Astrocyte of the cerebellum (primary cell): ENCODE results near the gene ZNF318.

Experiments
- DNase-seq: peaks from one replicate; pipeline ENCODE4 v3.0.0-alpha.2; 2011; ENCODE audit warnings: low read depth
- H3K4me3 ChIP-seq: 2 replicates; pipeline ENCODE4 v1.5.1; 2011; ENCODE audit warnings: mild to moderate bottlenecking, low read depth, low read length, moderate library complexity
- in situ Hi-C: cut with HindIII; loops from 2 replicates; pipeline ENCODE4 v1.10.0; 2017; ENCODE audit warnings: low sequenced_read_pairs
- TF ChIP-seq, protein P1 (sequence below): IDR thresholded peaks from 2 replicates; pipeline ENCODE4 v1.5.1; 2012; ENCODE audit warnings: low read length, low read depth, moderate library complexity, mild to moderate bottlenecking; ENCODE audit errors: missing control alignments

The ZNF318 gene

DNA sequence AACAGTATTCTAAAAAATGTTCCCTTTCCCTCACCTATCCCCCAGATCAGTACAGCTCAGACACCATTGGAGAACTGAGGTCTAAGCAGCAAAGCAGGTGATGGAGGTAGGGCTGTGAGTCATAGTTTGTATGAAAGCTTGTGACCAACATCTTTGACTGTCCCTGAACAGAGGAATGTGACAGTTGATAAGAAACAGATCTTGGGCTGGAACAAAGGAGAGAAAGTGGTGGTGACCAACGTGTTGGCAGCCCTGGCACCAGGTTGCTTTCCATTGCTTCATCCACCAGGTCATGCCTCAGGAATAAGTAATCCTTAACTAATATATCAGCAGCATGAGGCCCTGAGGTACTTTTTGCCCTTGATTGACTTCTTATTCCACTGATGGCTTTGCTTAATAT, 40.9 kb downstream of the ZNF318 start:
- TF ChIP-seq, protein P1, sequence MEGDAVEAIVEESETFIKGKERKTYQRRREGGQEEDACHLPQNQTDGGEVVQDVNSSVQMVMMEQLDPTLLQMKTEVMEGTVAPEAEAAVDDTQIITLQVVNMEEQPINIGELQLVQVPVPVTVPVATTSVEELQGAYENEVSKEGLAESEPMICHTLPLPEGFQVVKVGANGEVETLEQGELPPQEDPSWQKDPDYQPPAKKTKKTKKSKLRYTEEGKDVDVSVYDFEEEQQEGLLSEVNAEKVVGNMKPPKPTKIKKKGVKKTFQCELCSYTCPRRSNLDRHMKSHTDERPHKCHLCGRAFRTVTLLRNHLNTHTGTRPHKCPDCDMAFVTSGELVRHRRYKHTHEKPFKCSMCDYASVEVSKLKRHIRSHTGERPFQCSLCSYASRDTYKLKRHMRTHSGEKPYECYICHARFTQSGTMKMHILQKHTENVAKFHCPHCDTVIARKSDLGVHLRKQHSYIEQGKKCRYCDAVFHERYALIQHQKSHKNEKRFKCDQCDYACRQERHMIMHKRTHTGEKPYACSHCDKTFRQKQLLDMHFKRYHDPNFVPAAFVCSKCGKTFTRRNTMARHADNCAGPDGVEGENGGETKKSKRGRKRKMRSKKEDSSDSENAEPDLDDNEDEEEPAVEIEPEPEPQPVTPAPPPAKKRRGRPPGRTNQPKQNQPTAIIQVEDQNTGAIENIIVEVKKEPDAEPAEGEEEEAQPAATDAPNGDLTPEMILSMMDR, result no peak
- in situ Hi-C loops, result loop anchor here (10.0 kb wide), 1 partner anchor 176 kb away; no protein-coding TSS in a partner anchor

DNA sequence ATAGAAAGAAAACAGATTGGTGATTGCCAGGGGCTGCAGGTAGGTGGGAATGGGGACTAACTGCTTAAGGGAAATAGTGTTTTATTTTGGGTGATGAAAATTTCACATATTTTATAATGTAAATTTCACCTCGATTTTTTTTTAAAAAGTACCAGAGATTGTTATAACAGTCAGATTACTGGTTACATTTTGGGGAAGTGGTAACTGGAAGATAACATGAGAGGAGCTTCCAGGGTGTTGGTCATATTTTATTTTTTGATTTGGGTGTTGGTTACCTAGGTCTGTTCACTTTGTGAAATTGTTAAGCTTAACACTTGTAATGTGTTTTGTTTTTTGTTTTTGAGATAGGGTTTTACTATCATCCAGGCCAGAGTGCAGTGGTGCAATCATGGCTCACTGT, 43.6 kb downstream of the ZNF318 start:
- TF ChIP-seq, protein P1, result no peak
- DNase-seq, result no peak
- no peak overlapping the region for H3K4me3 ChIP-seq
- in situ Hi-C loops, result loop anchor here (10.0 kb wide), 1 partner anchor 179 kb away; no protein-coding TSS in a partner anchor

More for the DNA sequence above, 40.9 kb downstream of the ZNF318 start:
- DNase-seq, result no peak
- no peak overlapping the region for H3K4me3 ChIP-seq

DNA sequence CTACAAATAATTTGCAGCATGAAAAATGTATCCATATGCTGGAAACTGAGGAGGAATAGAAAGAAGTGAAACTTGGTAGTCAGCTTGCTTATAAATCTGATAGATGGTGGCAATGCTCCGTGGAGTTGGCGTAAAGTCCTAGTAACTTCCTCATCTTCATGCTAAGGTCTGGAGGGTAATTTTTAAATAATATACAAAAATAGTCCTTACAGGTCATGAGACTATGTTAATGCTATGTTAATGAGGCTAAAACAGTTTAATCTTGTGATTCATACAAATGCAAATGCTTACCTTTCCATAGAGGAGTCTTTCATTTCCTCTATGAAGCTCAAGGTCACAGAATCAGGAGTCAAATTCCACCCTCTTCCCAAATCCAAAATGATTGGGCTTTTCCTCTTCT, 51.4 kb downstream of the ZNF318 start:
- no peak for DNase-seq
- H3K4me3 ChIP-seq, result no peak overlapping the region
- TF ChIP-seq, protein P1, result no peak
- in situ Hi-C loops, result no loop called here

DNA sequence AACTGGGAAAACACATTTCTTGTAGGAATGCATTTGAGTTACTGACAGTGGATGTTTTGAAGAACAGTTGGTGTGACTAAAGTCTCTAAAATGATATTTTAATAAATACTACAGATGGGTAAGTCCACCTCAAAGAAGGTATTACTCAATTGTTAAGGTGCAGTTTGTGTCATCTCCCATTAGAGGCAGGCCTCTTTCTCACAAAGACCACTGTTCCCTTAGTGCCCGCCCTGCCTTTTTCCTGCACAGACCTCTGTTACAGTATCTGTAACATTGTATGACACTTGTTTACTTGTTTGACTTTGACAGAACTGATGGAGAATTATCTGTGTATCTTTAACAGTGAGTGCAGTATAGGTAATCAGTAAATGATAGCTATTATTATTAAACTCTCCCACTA, 55.6 kb downstream of the ZNF318 start:
- H3K4me3 ChIP-seq, result no peak overlapping the region
- DNase-seq, result no peak
- TF ChIP-seq, protein P1, result no peak
- in situ Hi-C loops, result loop anchor here (5.0 kb wide), 1 partner anchor 68 kb away; no protein-coding TSS in a partner anchor

DNA sequence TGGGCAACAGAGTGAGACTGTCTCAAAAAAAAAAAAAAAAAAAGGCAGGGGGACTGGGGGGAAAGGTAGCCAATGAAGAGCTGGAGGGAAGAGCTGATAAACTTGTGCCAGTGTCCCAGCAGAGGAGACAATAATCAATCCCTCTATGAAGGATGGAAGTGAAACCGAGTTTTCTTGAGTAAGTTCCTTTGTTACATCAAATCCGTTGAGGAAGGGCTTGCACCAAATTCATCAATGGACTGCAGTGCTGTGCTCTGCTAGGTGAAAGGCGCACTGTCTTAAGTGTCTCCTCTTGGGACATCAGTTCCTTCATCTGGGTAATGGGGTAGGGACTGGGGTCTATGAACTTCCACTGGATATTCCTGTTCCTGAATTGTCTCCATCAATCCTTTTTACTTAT, 57.8 kb downstream of the ZNF318 start:
- TF ChIP-seq, protein P1, result no peak
- no peak overlapping the region for H3K4me3 ChIP-seq
- no peak for DNase-seq
- in situ Hi-C loops, result loop anchor here (5.0 kb wide), 1 partner anchor 71 kb away; no protein-coding TSS in a partner anchor

DNA sequence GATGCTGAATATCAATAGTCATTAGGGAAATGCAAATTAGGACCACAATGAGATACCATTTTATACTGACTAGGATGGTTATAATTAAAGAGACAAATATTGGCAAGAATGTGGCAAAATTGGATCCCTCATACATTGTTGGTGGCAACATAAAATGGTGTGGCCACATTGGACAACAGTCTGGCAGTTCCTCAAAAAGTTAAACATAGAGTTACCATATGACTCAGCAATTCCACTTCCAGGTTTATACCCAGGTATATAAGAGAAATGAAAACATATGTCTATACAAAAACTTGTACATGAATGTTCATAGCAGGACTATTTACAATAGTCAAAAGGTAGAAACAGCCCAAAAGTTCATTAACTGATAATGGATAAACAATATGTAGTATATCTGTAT, 58.8 kb downstream of the ZNF318 start:
- H3K4me3 ChIP-seq, result no peak overlapping the region
- DNase-seq, result no peak
- TF ChIP-seq, protein P1, result no peak
- in situ Hi-C loops, result loop anchor here (5.0 kb wide), 1 partner anchor 72 kb away; no protein-coding TSS in a partner anchor
